Esophagus squamous epithelium (tissue), 4 donors: ENCODE data around the gene ATP6V0A4.

Experiments used
- CTCF ChIP-seq, 6 experiments: fragments of 450-650 bp in 4 of 6; fragments of 200-600 bp in 2 of 6; sonication (generic) in 2 of 6; IDR thresholded peaks; one replicate each; pipeline ENCODE4 v1.5.1; 2016 to 2019; ENCODE audit warnings: antibody characterized with exemption in 6 of 6, mild to moderate bottlenecking in 4 of 6, moderate library complexity in 4 of 6
- POLR2A ChIP-seq, 4 donors: fragments of 450-650 bp; IDR thresholded peaks; one replicate each; pipeline ENCODE4 v1.6.1; 2017; ENCODE audit warnings: antibody characterized with exemption in 4 of 4, mild to moderate bottlenecking in 4 of 4, moderate library complexity in 3 of 4

- TF ChIP-seq POLR2A (IDR thresholded peaks at IDR 0.05) (no peak), CTCF (IDR thresholded peaks at IDR 0.05) (no peak)
Measured at GRCh38 chr7:138658889-138659288, 139.1 kb downstream of the ATP6V0A4 start.
